ENCODE data around the gene ARAP1. TPM values are rescaled to one million over a fixed set of nuclear protein-coding genes. Genes with fewer than 3 reads are reported as not detected.

Gene ARAP1
- total RNA-seq, 1 experiment from 2014 or later = 151 TPM

DNA sequence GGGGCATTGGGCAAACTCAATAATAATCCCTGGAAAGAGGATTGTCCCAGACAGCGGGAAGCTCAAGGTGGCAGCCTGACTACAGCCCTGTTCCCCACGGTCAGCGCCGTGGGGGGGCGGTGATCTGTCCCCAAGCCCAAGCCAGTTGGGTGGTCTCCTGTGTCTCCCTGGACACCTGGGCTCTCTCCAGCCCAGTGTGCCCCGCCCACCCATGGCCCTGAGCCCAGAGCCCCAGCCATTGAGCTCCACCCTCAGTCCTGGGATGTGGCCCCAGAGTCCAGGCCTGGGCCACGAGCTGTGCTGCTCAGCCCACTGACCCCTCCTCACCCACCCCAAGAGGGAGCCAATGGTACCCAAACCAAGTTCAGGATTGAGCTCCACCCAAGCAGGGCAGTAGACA is 50.1 kb downstream of the ARAP1 start:
- intact Hi-C loops (cut with micrococcal nuclease; ENCODE audit: unreplicated experiment) = no loop called here
- no peaks in the 10 kb centered on the region for H3K27me3 ChIP-seq (ENCODE audit: insufficient read depth, low read depth)
- H3K36me3 ChIP-seq (ENCODE audit: low read depth) = peaks cover 25% of the 10 kb centered on the region; the same call in 1 of the 2 replicates
- H3K9me3 ChIP-seq (ENCODE audit: insufficient read depth, low read depth) = no peaks in the 10 kb centered on the region
- no peaks in the 10 kb centered on the region for H3K79me2 ChIP-seq (ENCODE audit: low read depth)
- POLR2A ChIA-PET (ENCODE audit: unreplicated experiment) = interaction anchor here (0.7 kb wide), 1 partner anchor 169 kb away, joined by 5 read pairs; no protein-coding TSS in a partner anchor
- no peak for DNase-seq
- TF ChIP-seq, protein P1, sequence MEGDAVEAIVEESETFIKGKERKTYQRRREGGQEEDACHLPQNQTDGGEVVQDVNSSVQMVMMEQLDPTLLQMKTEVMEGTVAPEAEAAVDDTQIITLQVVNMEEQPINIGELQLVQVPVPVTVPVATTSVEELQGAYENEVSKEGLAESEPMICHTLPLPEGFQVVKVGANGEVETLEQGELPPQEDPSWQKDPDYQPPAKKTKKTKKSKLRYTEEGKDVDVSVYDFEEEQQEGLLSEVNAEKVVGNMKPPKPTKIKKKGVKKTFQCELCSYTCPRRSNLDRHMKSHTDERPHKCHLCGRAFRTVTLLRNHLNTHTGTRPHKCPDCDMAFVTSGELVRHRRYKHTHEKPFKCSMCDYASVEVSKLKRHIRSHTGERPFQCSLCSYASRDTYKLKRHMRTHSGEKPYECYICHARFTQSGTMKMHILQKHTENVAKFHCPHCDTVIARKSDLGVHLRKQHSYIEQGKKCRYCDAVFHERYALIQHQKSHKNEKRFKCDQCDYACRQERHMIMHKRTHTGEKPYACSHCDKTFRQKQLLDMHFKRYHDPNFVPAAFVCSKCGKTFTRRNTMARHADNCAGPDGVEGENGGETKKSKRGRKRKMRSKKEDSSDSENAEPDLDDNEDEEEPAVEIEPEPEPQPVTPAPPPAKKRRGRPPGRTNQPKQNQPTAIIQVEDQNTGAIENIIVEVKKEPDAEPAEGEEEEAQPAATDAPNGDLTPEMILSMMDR (conservative IDR thresholded peaks at IDR 0.05) = no peak
- no peak for TF ChIP-seq EZH2 (IDR thresholded peaks at IDR 0.05; ENCODE audit: low read depth)
- peaks cover 8% of the 10 kb centered on the region for H4K20me1 ChIP-seq (ENCODE audit: insufficient read depth)
- CTCF ChIA-PET = interaction anchor here (0.6 to 0.7 kb wide), 3 partner anchors 15 to 669 kb away, joined by 3 to 9 read pairs (median 8); no protein-coding TSS in a partner anchor
- H3K27ac ChIP-seq = no peak overlapping the region
- H3F3A ChIP-seq (ENCODE audit: insufficient read depth, low read depth) = peaks cover 9% of the 10 kb centered on the region
- no TSS peak for BruUV-seq (replicated peaks)
- no peaks in the 10 kb centered on the region for H3K4me1 ChIP-seq (replicated peaks; ENCODE audit: insufficient read depth)
- no peak overlapping the region for H2AFZ ChIP-seq
- H3K9me2 ChIP-seq (ENCODE audit: insufficient read depth) = no peaks in the 10 kb centered on the region
- no peak overlapping the region for H3K4me2 ChIP-seq
- H3K4me3 ChIP-seq = no peak overlapping the region

GRCh38 chr11:72701466-72701865 is 50.7 kb downstream of the ARAP1 start:
- H3K9me3 ChIP-seq (ENCODE audit: insufficient read depth, low read depth) = no peaks in the 10 kb centered on the region
- no peak overlapping the region for H3K27ac ChIP-seq
- no peaks in the 10 kb centered on the region for H3K4me1 ChIP-seq (replicated peaks; ENCODE audit: insufficient read depth)
- no peaks in the 10 kb centered on the region for H3K27me3 ChIP-seq (ENCODE audit: insufficient read depth, low read depth)
- ChIA-PET CTCF (no interaction called here), POLR2A (ENCODE audit: unreplicated experiment) (no interaction called here)
- H3K36me3 ChIP-seq (ENCODE audit: low read depth) = peaks cover 25% of the 10 kb centered on the region; the same call in 1 of the 2 replicates
- intact Hi-C loops (cut with micrococcal nuclease; ENCODE audit: unreplicated experiment) = no loop called here
- H3F3A ChIP-seq (ENCODE audit: insufficient read depth, low read depth) = peaks cover 9% of the 10 kb centered on the region
- no peaks in the 10 kb centered on the region for H3K79me2 ChIP-seq (ENCODE audit: low read depth)
- H3K9me2 ChIP-seq (ENCODE audit: insufficient read depth) = no peaks in the 10 kb centered on the region
- no peak for DNase-seq
- no peak overlapping the region for H3K4me3 ChIP-seq
- TF ChIP-seq EZH2 (IDR thresholded peaks at IDR 0.05; ENCODE audit: low read depth) = no peak
- TF ChIP-seq, protein P1 (conservative IDR thresholded peaks at IDR 0.05) = no peak
- no TSS peak for BruUV-seq (replicated peaks)
- no peak overlapping the region for H3K4me2 ChIP-seq
- H2AFZ ChIP-seq = no peak overlapping the region
- peaks cover 8% of the 10 kb centered on the region for H4K20me1 ChIP-seq (ENCODE audit: insufficient read depth)

DNA sequence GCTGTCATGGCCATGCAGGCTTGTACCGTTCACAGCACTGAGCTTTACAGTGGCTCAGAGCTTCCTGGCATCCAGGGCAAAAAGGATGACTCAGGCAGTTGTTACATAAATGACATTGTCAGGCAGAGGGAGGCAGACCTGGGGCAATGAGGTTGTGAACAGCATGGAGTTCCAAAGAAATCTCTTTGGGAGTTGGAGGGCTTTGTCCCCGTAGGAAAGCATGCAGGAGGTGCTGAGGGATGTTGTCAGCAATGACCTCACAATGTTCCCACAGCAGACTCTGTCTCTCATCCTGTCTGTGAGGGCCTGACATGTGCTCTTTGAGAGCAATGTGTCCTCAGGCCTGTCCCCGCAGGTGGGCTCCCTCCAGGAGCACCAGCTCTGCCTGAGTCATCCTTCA is 52.1 kb downstream of the ARAP1 start:
- no peaks in the 10 kb centered on the region for H3K9me3 ChIP-seq (ENCODE audit: insufficient read depth, low read depth)
- no peak overlapping the region for H2AFZ ChIP-seq
- peaks cover 9% of the 10 kb centered on the region for H3F3A ChIP-seq (ENCODE audit: insufficient read depth, low read depth)
- H3K79me2 ChIP-seq (ENCODE audit: low read depth) = no peaks in the 10 kb centered on the region
- H3K27me3 ChIP-seq (ENCODE audit: insufficient read depth, low read depth) = no peaks in the 10 kb centered on the region
- H3K9me2 ChIP-seq (ENCODE audit: insufficient read depth) = no peaks in the 10 kb centered on the region
- TF ChIP-seq EZH2 (IDR thresholded peaks at IDR 0.05; ENCODE audit: low read depth) = no peak
- no peaks in the 10 kb centered on the region; the same call in none of the 2 replicates for H4K20me1 ChIP-seq (ENCODE audit: insufficient read depth)
- no peak overlapping the region for H3K27ac ChIP-seq
- H3K4me1 ChIP-seq (replicated peaks; ENCODE audit: insufficient read depth) = no peaks in the 10 kb centered on the region
- POLR2A ChIA-PET (ENCODE audit: unreplicated experiment) = no interaction called here
- no peak overlapping the region for H3K4me2 ChIP-seq
- H3K36me3 ChIP-seq (ENCODE audit: low read depth) = peaks cover 21% of the 10 kb centered on the region; the same call in 1 of the 2 replicates
- H3K4me3 ChIP-seq = no peak overlapping the region
- DNase-seq = no peak
- intact Hi-C loops (cut with micrococcal nuclease; ENCODE audit: unreplicated experiment) = no loop called here
- CTCF ChIA-PET = interaction anchor here (0.6 kb wide), 1 partner anchor 33 kb away, joined by 4 read pairs; no protein-coding TSS in a partner anchor
- no TSS peak for BruUV-seq (replicated peaks)

DNA sequence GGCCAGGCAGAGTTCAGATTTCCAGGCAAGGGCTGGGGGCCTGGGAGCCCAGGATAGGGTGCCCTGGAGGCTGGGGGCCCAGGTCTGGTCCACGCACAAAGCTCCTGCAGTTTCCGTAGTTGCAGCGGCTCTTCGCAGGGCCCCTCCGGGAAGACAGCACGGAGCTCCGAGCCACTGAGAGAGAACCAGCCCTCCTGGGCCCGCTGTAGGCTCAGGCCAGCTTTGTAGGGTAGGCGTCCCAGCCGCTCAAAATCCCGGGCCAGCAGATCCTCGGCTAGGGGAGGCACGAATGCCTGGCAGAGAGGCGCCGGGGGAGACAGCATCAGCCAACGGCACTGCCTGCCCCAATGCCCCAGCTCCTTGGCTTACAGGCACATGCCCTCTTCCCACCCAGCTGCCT is 54.4 kb downstream of the ARAP1 start:
- ChIA-PET POLR2A (ENCODE audit: unreplicated experiment) (no interaction called here), CTCF (no interaction called here)
- Histone ChIP-seq H3K4me1 (replicated peaks; ENCODE audit: insufficient read depth) (no peaks in the 10 kb centered on the region), H2AFZ (no peak overlapping the region), H3K4me2 (no peak overlapping the region), H3K79me2 (ENCODE audit: low read depth) (no peaks in the 10 kb centered on the region), H3K36me3 (ENCODE audit: low read depth) (peaks cover 19% of the 10 kb centered on the region; the same call in 1 of the 2 replicates), H3F3A (ENCODE audit: insufficient read depth, low read depth) (peaks cover 9% of the 10 kb centered on the region; the same call in 1 of the 2 replicates), H3K27me3 (ENCODE audit: insufficient read depth, low read depth) (no peaks in the 10 kb centered on the region), H3K9me3 (ENCODE audit: insufficient read depth, low read depth) (no peaks in the 10 kb centered on the region), H3K4me3 (no peak overlapping the region), H4K20me1 (ENCODE audit: insufficient read depth) (no peaks in the 10 kb centered on the region; the same call in none of the 2 replicates), H3K9me2 (ENCODE audit: insufficient read depth) (no peaks in the 10 kb centered on the region), H3K27ac (no peak overlapping the region)
- TF ChIP-seq, protein P1 (conservative IDR thresholded peaks at IDR 0.05) = no peak
- no peak for TF ChIP-seq EZH2 (IDR thresholded peaks at IDR 0.05; ENCODE audit: low read depth)
- intact Hi-C loops (cut with micrococcal nuclease; ENCODE audit: unreplicated experiment) = no loop called here
- no TSS peak for BruUV-seq (replicated peaks)
- no peak for DNase-seq
